K562 (cell line): ENCODE results near the gene BORA. TPM values are rescaled to one million over a fixed set of nuclear protein-coding genes. Genes with fewer than 3 reads are reported as not detected.
A peak's percentile ranks its signal among the peaks of the same experiment; 100 is the strongest.
"Not testable (repeated sequence)": the region's sequence is repeated elsewhere in the genome, so short reads cannot be mapped to it uniquely, and the experiment has no call there.

Experiments used
- ATAC-seq: fragments of 200-7000 bp; cut with Tn5 transposase; 3 replicates; pipeline ENCODE4 v1.9.1; 2020; ENCODE audit warnings: moderate library complexity
- BruUV-seq: library from RNA; stranded (reverse); fragments of 400-500 nt; replicated peaks from 2 replicates; lab custom pipeline; 2021; lab: Mats Ljungman, UMichigan
- CTCF ChIA-PET: fragments of 300-600 bp; formaldehyde crosslinking; extraction: SDS; loops from one replicate; lab custom pipeline; 2021; ENCODE audit warnings: low intra/inter-chr PET ratio; lab: Yijun Ruan, JAX
- POLR2A ChIA-PET: fragments of 300-600, 350-650 bp; sonication (Branson Sonifier 250); formaldehyde crosslinking; extraction: SDS; loops from one replicate; lab custom pipeline; 2021; ENCODE audit warnings: antibody characterized with exemption, inconsistent platforms; lab: Yijun Ruan, JAX
- DNase-seq, 4 experiments: peaks; one replicate each; pipeline versions ENCODE4 v3.0.0 to v3.0.0-alpha.2; 2011 to 2018; ENCODE audit warnings: low spot score in 3 of 4, mixed read lengths in 3 of 4; ENCODE audit errors: extremely low read depth in 1 of 4
- FAIRE-seq: peaks from 2 replicates; lab custom pipeline; 2011; peaks lifted over from hg19 to GRCh38; lab: Jason Lieb, UNC
- H2AFZ ChIP-seq: 2 replicates; pipeline ENCODE4 v1.6.0; 2011; ENCODE audit warnings: low read depth, low read length, control low read depth, inconsistent platforms
- H3K27ac ChIP-seq: fragments of 200-600 bp; 3 replicates; pipeline ENCODE4 v1.8.0; 2011; ENCODE audit warnings: low read depth, mild to moderate bottlenecking, control low read depth, inconsistent platforms, low read length, moderate library complexity, mixed read lengths; ENCODE audit errors: extremely low read depth
- H3K27me3 ChIP-seq, 2 experiments: fragments of 300-600 bp in 1 of 2; 2 replicates in 1 of 2; 3 replicates in 1 of 2; pipeline versions ENCODE4 v1.6.0 to v1.8.0; 2011; ENCODE audit warnings: inconsistent platforms in 2 of 2, low read length in 2 of 2, mild to moderate bottlenecking in 1 of 2, mixed read lengths in 1 of 2, moderate library complexity in 1 of 2; ENCODE audit not compliant: control insufficient read depth in 2 of 2, insufficient read depth in 2 of 2
- H3K36me3 ChIP-seq: fragments of 300-600 bp; 3 replicates; pipeline ENCODE4 v1.8.0; 2011; ENCODE audit warnings: mild to moderate bottlenecking, low read length, inconsistent platforms; ENCODE audit not compliant: control insufficient read depth, insufficient read depth
- H3K4me1 ChIP-seq, 2 experiments: fragments of 200-600 bp in 1 of 2; replicated peaks in 1 of 2; 2 replicates in 1 of 2; 3 replicates in 1 of 2; pipeline versions ENCODE4 v1.5.1 to v1.8.0; 2011; ENCODE audit warnings: inconsistent platforms in 2 of 2, low read length in 2 of 2, mild to moderate bottlenecking in 1 of 2, mixed read lengths in 1 of 2, moderate library complexity in 1 of 2; ENCODE audit not compliant: control insufficient read depth in 2 of 2, insufficient read depth in 2 of 2
- H3K4me2 ChIP-seq: 2 replicates; pipeline ENCODE4 v1.6.1; 2011; ENCODE audit warnings: low read length, control low read depth, inconsistent platforms, mixed read lengths; ENCODE audit not compliant: insufficient read depth
- H3K4me3 ChIP-seq: fragments of 200-600 bp; sonication (generic), shearing (Covaris generic); 2 replicates; pipeline ENCODE4 v1.5.1; 2016; ENCODE audit warnings: control low read depth, inconsistent platforms
- H3K79me2 ChIP-seq: fragments of 200-600 bp; 3 replicates; pipeline ENCODE4 v1.8.0; 2011; ENCODE audit warnings: low read length, inconsistent platforms; ENCODE audit not compliant: control insufficient read depth, insufficient read depth
- H3K9ac ChIP-seq, 2 experiments: 2 replicates each; pipeline versions ENCODE4 v1.6.0 to v1.6.1; 2011; ENCODE audit warnings: low read depth in 2 of 2, low read length in 2 of 2, control low read depth in 1 of 2, inconsistent platforms in 1 of 2, mild to moderate bottlenecking in 1 of 2, mixed read lengths in 1 of 2; ENCODE audit not compliant: insufficient read depth in 1 of 2
- H3K9me1 ChIP-seq: one replicate; pipeline ENCODE4 v1.6.0; 2011; ENCODE audit warnings: inconsistent platforms, mild to moderate bottlenecking, low read length, moderate library complexity; ENCODE audit not compliant: control insufficient read depth, insufficient read depth
- H3K9me3 ChIP-seq: replicated peaks from 2 replicates; pipeline ENCODE4 v1.5.1; 2011; ENCODE audit warnings: low read depth, low read length, inconsistent platforms; ENCODE audit not compliant: control insufficient read depth, insufficient read depth
- H4K20me1 ChIP-seq: replicated peaks from 2 replicates; pipeline ENCODE4 v1.6.1; 2011; ENCODE audit warnings: low read length, inconsistent platforms, mixed read lengths; ENCODE audit not compliant: control insufficient read depth, insufficient read depth
- FOXK2 ChIP-seq, 2 experiments: fragments of 450-650 bp; IDR thresholded peaks in 1 of 2; conservative IDR thresholded peaks in 1 of 2; 2 replicates each; pipeline ENCODE4 v1.6.1; 2016; ENCODE audit warnings: low read depth in 2 of 2, mild to moderate bottlenecking in 1 of 2
- WGBS: fragments of 100-300 bp; shearing (Covaris generic); methylation state at CpG from one replicate; pipeline ENCODE4 v1.1.6; 2016; ENCODE audit warnings: low coverage, mixed read lengths; ENCODE audit not compliant: insufficient coverage; ENCODE audit errors: missing lambda C conversion rate; 5-methylcytosine and 5-hydroxymethylcytosine counted together
- in situ Hi-C: fragments of 300-500 bp; cut with MboI; formaldehyde crosslinking; loops from 4 replicates; pipeline ENCODE4 v1.15.0; 2018; ENCODE audit warnings: inconsistent platforms, mixed read lengths
- intact Hi-C: fragments of 100-400 bp; cut with micrococcal nuclease; formaldehyde crosslinking; loops from 2 replicates; pipeline ENCODE4 v1.14.2; 2022
- polyA plus RNA-seq, 8 experiments: library from polyadenylated mRNA; depleted of rRNA in 4 of 8; stranded (reverse) in 5 of 8; unstranded in 3 of 8; fragments of >200 nt; fragmentation: Nextera tagmentation in 2 of 8; fragmentation: Illumina TruSeq in 1 of 8; extraction: Ambion mirVana in 2 of 8; extraction: Trizol in 1 of 8; gene quantifications; 2 replicates each; pipeline versions ENCODE4 v1.2.1 to v1.2.3, GENCODE V29; 2011 to 2014; ENCODE audit warnings: inconsistent platforms in 1 of 8, missing spikeins in 1 of 8
- total RNA-seq, 7 experiments: library from RNA; depleted of rRNA in 6 of 7; stranded (reverse); fragments of >200 nt in 6 of 7; fragmentation: Illumina TruSeq in 2 of 7; extraction: Trizol in 2 of 7; gene quantifications; 2 replicates each; pipeline versions ENCODE4 v1.2.1 to v1.2.3, GENCODE V29; 2011 to 2021; ENCODE audit warnings: low replicate concordance in 1 of 7
- TF ChIP-seq, protein P1 (sequence below): fragments of 450-650 bp; IDR thresholded peaks from 2 replicates; pipeline ENCODE4 v1.6.1; 2018; ENCODE audit not compliant: partially characterized antibody

Gene BORA
- total and polyA plus RNA-seq, 9 of the 15 experiments (the other 6 are each of a cell fraction or from before 2014, with no cell fraction given) = 12.4 to 21.5 (median 18.2) TPM

DNA sequence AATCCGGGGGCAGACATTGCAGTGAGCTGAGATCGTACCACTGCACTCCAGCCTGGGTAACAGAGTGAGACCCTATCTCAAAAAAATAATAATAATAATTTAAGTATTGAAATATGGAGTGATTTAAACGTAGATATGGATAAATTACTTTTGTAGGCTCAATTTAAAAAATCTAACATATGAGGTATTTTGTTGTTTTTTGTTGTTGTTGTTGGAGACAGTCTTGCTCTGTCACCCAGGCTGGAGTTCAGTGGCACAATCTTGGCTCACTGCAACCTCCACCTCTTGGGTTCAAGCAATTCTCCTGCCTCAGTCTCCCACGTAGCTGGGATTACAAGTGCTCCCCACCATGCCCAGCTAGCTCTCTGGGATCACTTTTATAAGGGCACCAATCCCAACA is 57.0 kb downstream of the BORA start:
- H3K4me1 ChIP-seq = not testable (repeated sequence)
- TF ChIP-seq, protein P1, sequence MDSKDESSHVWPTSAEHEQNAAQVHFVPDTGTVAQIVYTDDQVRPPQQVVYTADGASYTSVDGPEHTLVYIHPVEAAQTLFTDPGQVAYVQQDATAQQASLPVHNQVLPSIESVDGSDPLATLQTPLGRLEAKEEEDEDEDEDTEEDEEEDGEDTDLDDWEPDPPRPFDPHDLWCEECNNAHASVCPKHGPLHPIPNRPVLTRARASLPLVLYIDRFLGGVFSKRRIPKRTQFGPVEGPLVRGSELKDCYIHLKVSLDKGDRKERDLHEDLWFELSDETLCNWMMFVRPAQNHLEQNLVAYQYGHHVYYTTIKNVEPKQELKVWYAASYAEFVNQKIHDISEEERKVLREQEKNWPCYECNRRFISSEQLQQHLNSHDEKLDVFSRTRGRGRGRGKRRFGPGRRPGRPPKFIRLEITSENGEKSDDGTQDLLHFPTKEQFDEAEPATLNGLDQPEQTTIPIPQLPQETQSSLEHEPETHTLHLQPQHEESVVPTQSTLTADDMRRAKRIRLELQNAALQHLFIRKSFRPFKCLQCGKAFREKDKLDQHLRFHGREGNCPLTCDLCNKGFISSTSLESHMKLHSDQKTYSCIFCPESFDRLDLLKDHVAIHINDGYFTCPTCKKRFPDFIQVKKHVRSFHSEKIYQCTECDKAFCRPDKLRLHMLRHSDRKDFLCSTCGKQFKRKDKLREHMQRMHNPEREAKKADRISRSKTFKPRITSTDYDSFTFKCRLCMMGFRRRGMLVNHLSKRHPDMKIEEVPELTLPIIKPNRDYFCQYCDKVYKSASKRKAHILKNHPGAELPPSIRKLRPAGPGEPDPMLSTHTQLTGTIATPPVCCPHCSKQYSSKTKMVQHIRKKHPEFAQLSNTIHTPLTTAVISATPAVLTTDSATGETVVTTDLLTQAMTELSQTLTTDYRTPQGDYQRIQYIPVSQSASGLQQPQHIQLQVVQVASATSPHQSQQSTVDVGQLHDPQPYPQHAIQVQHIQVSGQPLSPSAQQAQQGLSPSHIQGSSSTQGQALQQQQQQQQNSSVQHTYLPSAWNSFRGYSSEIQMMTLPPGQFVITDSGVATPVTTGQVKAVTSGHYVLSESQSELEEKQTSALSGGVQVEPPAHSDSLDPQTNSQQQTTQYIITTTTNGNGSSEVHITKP = peak; percentile 93
- TF ChIP-seq FOXK2 (conservative IDR thresholded peaks at IDR 0.05 in 1 of 2, IDR thresholded peaks at IDR 0.05 in 1 of 2; ENCODE audit: low read depth in 2 of 2) = 0 out of 4 replicates have a peak, but pooled peaks of 1 of the 2 experiments have one; percentile 28
- TF ChIP-seq, all 486 proteins: peak for 2; not testable (repeated sequence) for 484
- H3K27ac ChIP-seq, CTCF ChIA-PET, H2AFZ ChIP-seq, H3K9me1 ChIP-seq, H4K20me1 ChIP-seq, H3K9ac ChIP-seq, FAIRE-seq, H3K9me3 ChIP-seq, DNase-seq, intact Hi-C loops, ATAC-seq, in situ Hi-C loops, BruUV-seq, H3K27me3 ChIP-seq, H3K4me3 ChIP-seq: not testable (repeated sequence)
- peaks cover 36% of the 10 kb centered on the region for H3K36me3 ChIP-seq
- H3K4me2 ChIP-seq = 0 out of 2 replicates have a peak overlapping the region, but pooled peaks have one; percentile 18
- peaks cover 95% of the 10 kb centered on the region for H3K79me2 ChIP-seq
- WGBS = 56% methylated on average over 4 of the region's 4 CpGs
- POLR2A ChIA-PET = interaction anchor here (1.4 kb wide), 1 partner anchor 13 kb away, joined by 3 read pairs; no protein-coding TSS in a partner anchor
